HK-2 (cell line): ENCODE results near the gene ZNF385A.
"Not testable (repeated sequence)": the region's sequence is repeated elsewhere in the genome, so short reads cannot be mapped to it uniquely, and the experiment has no call there.

Source experiments
- DNase-seq: peaks from one replicate; pipeline ENCODE4 v3.0.0-alpha.2; 2018; ENCODE audit not compliant: unreplicated experiment

ZNF385A gene

GRCh38 chr12:54355104-54355815, 29.3 kb downstream of the ZNF385A start:
- DNase-seq, result no peak

GRCh38 chr12:54354271-54354670, 30.3 kb downstream of the ZNF385A start:
- DNase-seq, result not testable (repeated sequence)

DNA sequence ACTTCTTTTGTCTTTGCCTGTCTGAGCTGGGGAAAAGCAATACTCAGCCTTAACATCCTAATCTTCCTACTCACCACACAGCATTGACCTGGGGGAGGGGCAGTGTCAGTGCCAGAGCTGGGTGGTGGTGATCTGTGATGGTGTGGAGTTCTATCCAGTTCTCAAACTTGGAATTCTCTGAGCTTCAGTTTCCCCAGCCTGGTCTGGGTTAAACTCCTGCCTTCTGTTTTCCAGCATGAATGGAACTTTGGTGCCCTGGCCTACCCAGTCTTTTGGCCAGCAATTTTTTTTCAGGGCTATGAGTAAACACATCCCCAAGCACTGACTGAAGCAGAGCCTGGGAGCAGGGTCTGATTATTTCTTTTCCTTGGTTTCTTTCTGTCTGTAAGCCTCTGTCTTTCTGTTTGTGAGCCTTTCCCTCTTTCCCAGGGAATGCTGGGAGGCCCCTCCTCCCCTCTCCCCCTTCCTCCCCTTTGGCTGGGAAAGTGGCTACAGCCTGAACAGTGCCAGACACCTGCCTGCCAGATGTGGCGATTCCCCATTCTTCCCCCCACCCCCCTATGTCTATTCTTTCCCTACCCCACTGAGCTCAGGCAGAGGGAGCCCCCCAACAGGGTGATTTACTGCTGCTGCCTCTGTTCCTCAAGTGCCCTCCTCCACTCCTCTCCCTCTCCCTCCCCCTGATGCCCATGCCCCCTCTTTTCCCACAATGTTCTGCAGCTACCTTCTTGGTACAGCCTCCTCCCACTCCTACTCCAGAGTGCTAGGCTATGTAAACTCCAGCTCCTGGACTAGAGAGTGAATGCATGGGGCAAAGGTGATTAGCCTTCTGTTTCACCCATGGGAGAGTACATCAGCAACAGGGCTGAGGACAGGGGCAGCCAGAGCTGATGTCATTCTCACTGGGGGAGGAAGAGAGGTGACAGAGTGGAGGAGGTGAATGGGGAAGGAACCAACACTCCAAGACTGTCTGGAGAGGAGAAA, 31.4 kb downstream of the ZNF385A start:
- DNase-seq, result no peak

GRCh38 chr12:54352022-54352531, 32.5 kb downstream of the ZNF385A start:
- no peak for DNase-seq

GRCh38 chr12:54351341-54351740, 33.2 kb downstream of the ZNF385A start:
- DNase-seq, result no peak

DNA sequence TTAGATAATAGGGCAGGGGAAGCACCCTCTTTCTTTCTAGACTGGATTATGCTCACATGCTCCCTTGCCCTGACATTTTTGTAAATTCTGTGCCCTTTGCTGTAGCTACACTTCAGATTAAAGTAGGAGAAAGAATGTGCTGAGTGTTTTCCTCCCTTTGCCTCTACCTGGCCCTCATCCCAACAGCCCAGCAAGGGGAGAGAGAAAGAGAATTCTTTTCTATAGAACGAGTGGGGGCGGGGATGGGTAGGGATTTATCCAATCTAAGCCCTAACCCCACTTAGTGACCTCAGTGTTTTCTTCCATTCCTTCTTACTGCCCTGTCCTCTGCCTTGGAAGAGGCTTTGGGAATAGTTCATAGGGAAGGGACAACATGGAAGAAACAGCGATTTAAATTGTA, 33.8 kb downstream of the ZNF385A start:
- DNase-seq, result no peak

DNA sequence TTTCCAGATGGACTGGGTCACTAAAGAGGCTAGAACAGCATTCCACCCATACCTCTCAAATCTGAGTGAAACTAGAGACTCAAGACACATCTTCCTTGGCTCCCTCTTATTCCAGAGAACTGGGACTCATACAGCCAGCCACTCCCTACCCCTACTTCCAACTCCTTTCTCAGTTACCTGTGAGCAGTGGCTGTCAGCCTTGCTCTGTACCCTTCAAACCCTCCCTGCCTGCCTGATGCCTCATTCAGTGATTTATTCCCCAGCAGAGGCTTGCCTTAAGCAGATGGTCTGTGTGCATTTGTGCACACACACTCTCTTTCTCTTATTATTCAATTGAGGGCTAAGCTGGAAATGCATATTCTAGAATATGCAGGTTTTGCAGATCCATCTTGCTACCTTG, 34.9 kb downstream of the ZNF385A start:
- no peak for DNase-seq

DNA sequence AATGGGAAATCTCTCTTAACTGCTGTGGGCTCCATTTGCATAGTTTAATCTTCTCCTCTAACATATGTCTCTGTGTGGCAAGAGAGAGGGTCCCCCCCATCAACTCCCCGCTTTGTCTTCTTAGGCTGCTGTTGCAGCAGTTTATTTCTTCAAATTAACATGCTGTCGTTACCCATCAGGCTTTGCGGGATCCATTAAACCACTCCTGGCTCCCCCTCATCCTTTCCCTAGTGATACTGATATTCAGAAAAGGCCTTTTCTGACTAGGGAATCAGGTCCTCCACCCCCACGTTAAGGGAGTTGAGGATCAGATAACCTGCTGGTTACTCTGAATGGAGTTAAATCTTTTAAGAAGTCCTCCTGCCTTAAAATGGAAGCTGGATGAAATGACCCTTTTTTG, 35.5 kb downstream of the ZNF385A start:
- DNase-seq, result no peak

GRCh38 chr12:54341378-54342300, 42.9 kb downstream of the ZNF385A start:
- DNase-seq, result no peak

- no peak for DNase-seq
Measured at GRCh38 chr12:54340846-54341245, 43.7 kb downstream of the ZNF385A start.

DNA sequence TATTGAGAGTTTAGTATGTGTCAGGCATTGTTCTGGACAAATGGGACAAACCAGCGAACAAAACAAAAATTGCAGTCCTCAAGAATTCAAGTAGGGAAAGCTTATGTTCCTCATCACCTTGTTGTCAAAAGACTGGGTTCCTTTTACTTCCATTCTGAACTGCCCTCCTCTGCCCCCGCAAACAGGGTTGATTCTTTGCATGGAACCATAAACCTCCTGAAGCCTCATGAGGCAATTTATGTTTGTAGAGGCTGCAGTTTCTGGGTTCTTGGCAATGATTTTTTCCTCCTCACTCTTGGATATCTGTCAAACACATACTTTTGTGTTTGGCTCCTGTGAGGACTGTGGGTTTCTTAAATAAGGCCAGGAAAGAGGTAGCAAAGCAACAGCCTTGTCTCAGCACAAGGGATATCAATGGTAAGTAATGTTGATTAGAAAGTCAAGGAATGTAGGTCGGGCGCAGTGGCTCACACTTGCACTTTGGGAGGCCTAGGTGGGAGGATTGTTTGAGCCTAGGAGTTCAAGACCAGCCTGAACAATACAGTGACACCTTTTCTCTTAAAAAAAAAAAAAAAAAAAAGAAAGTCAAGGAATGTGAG, 45.7 kb downstream of the ZNF385A start:
- DNase-seq, result no peak

DNA sequence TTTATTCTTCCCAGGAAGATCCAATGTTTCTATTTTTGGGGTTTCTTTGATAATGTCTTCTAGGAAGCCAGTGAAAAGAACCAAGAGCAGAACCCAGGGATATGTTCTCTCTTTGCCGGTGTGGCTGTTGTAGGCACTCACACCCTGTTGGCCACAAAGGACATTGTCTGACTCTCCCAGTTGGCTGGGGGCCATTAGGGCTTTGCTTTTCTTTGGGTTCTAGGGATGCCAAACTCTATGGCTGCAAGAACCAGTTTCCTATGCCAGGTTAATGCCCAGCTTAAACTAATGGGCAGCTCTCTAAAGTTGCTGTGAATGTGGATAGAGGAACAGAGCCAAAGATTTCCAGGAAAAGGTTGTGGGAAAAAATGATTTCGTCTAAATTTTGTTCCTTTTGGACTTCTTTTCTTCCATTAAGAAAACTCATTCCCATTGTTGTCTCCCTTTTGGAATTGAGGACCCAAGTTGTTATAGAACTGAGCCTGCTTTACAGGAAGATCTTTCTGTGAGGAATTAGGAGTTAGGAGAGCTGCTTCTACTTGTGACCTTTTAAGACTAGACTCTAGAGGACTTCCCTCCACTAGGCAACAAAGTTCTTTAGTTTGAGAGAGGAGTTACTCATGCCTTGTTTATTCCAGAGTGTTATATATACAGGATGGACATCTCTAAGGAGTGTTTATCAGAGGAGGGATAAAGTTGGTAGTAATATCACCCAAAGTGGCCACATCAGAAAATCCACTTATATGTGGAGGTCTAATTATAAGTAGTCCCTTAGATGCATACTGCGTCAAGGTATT, 46.5 kb downstream of the ZNF385A start:
- DNase-seq, result no peak

- no peak for DNase-seq
Measured at GRCh38 chr12:54337280-54337842, 47.2 kb downstream of the ZNF385A start.

GRCh38 chr12:54333420-54334034, 51.0 kb downstream of the ZNF385A start:
- DNase-seq, result no peak

GRCh38 chr12:54331461-54331860, 53.1 kb downstream of the ZNF385A start:
- no peak for DNase-seq

DNA sequence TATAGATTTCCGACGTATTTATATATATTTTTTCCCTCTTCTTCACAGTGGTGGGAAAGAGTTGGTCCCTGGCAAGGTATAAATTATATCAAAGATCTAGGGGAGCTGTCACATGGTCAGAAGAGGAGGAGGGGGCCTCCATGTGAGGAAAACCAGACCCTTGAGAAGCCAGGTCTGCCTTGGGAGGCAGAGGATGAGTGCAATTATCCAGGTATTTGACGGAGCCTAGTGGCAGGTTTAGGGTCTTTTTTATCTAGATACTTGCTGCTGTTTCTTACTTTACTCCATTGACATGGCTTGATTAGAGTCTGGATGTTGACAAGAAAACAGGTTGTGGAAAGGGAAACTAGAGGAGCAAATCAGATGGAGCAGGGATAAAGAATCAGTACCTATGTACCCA, 54.1 kb downstream of the ZNF385A start:
- no peak for DNase-seq

- DNase-seq, result no peak
Measured at GRCh38 chr12:54329759-54330158, 54.8 kb downstream of the ZNF385A start.

- DNase-seq, result no peak
Measured at GRCh38 chr12:54328595-54329337, 55.8 kb downstream of the ZNF385A start.
